KMS-11 (cell line): Measurements from ENCODE around the gene KCTD6.

Experiments
- H2AFZ ChIP-seq: fragments of 200-600 bp; sonication (generic); 2 replicates; pipeline ENCODE4 v1.6.1; 2016; ENCODE audit warnings: antibody characterized with exemption, mixed run types, low read depth
- H3K27ac ChIP-seq: fragments of 200-600 bp; sonication (generic); 2 replicates; pipeline ENCODE4 v1.6.1; 2016; ENCODE audit warnings: mild to moderate bottlenecking, mixed run types
- H3K27me3 ChIP-seq: fragments of 200-600 bp; sonication (generic); 2 replicates; pipeline ENCODE4 v1.6.1; 2017; ENCODE audit warnings: mild to moderate bottlenecking, low read depth, mixed run types, moderate library complexity; ENCODE audit not compliant: insufficient read depth
- H3K36me3 ChIP-seq: fragments of 200-600 bp; sonication (generic); 2 replicates; pipeline ENCODE4 v1.6.1; 2017; ENCODE audit warnings: mild to moderate bottlenecking, mixed run types; ENCODE audit not compliant: insufficient read depth
- H3K4me1 ChIP-seq: fragments of 200-600 bp; sonication (generic); 2 replicates; pipeline ENCODE4 v1.6.1; 2016; ENCODE audit warnings: mild to moderate bottlenecking, low read depth, mixed run types; ENCODE audit not compliant: poor library complexity, severe bottlenecking
- H3K4me2 ChIP-seq: fragments of 200-600 bp; sonication (generic); 2 replicates; pipeline ENCODE4 v1.7.0; 2016; ENCODE audit warnings: mild to moderate bottlenecking, mixed run types
- H3K4me3 ChIP-seq: fragments of 200-600 bp; sonication (generic); IDR thresholded peaks from 2 replicates; pipeline ENCODE4 v1.6.1; 2017; ENCODE audit warnings: low read depth, low read length, mixed read lengths; ENCODE audit not compliant: insufficient read depth
- H3K79me2 ChIP-seq: fragments of 200-600 bp; sonication (generic); 2 replicates; pipeline ENCODE4 v1.6.1; 2016; ENCODE audit warnings: low read depth, mixed run types; ENCODE audit not compliant: insufficient read depth
- H3K9ac ChIP-seq: fragments of 200-600 bp; sonication (generic); 2 replicates; pipeline ENCODE4 v1.6.1; 2016; ENCODE audit warnings: mild to moderate bottlenecking, mixed run types
- H4K20me1 ChIP-seq: fragments of 200-600 bp; sonication (generic); 2 replicates; pipeline ENCODE4 v1.6.1; 2016; ENCODE audit warnings: mild to moderate bottlenecking, mixed run types; ENCODE audit not compliant: insufficient read depth
- CTCF ChIP-seq: fragments of 200-600 bp; sonication (generic); conservative IDR thresholded peaks from 2 replicates; pipeline ENCODE4 v1.6.1; 2017; ENCODE audit warnings: low read depth, mild to moderate bottlenecking, antibody characterized with exemption, low read length, moderate library complexity, mixed read lengths

The KCTD6 gene

DNA sequence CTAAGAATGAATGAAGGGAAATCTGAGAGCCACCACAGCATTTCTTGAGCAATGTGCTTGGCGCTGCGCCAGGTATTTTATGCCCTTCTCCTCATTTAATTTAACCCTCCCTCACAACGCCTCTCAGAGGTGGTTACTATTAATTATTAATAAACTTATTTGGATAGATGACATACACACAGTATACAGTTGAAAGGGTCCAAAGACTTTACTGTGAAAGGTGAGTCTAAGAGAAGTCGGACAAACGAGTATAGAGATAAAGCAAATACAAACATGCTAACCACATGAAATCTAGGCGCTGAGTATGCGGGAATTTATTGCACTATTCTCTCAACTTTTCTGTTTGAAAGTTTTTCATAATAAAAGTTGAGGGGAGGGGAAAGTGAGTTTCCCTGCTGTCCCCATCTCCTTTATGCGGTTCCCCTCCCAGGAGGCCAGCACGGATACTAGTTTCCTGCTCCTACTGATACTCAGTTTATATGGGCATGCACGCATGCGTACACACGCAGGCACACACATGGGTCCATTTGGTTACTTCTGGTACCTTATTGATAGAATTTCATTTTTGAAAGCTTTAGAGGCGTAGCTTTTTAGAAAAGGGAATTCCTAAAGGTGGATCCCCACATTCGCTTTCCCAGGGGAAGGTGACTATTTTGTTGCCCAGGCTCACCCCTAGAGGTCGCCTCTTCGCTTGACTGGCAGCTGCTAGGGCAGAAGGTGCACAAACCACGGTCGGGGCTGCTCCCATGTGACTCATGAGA lies 28.5 kb upstream of the KCTD6 start:
- peak overlapping the region; percentile 31 for H3K4me2 ChIP-seq
- H3K27me3 ChIP-seq, result no peaks in the 10 kb centered on the region
- H2AFZ ChIP-seq, result peak overlapping the region; percentile 68
- H3K4me3 ChIP-seq, result no peak overlapping the region
- peaks cover 27% of the 10 kb centered on the region for H3K4me1 ChIP-seq
- no peaks in the 10 kb centered on the region for H3K36me3 ChIP-seq
- H4K20me1 ChIP-seq, result no peaks in the 10 kb centered on the region
- H3K79me2 ChIP-seq, result no peaks in the 10 kb centered on the region
- peak; percentile 87 for TF ChIP-seq CTCF
- no peak overlapping the region for H3K9ac ChIP-seq
- H3K27ac ChIP-seq, result no peak overlapping the region

- TF ChIP-seq CTCF, result peak; percentile 46
- Histone ChIP-seq H3K4me1 (peaks cover 27% of the 10 kb centered on the region), H4K20me1 (no peaks in the 10 kb centered on the region), H3K4me2 (peak overlapping the region; percentile 31), H3K36me3 (no peaks in the 10 kb centered on the region), H3K79me2 (no peaks in the 10 kb centered on the region), H2AFZ (peak overlapping the region; percentile 68), H3K9ac (no peak overlapping the region), H3K4me3 (no peak overlapping the region), H3K27me3 (no peaks in the 10 kb centered on the region), H3K27ac (no peak overlapping the region)
Measured at GRCh38 chr3:58463942-58464271, 28.0 kb upstream of the KCTD6 start.

GRCh38 chr3:58464866-58465265 lies 27.0 kb upstream of the KCTD6 start:
- Histone ChIP-seq H3K4me3 (no peak overlapping the region), H3K36me3 (no peaks in the 10 kb centered on the region), H3K4me2 (no peak overlapping the region), H3K27me3 (no peaks in the 10 kb centered on the region), H3K9ac (no peak overlapping the region), H3K79me2 (no peaks in the 10 kb centered on the region), H2AFZ (no peak overlapping the region), H3K27ac (no peak overlapping the region), H3K4me1 (peaks cover 28% of the 10 kb centered on the region), H4K20me1 (no peaks in the 10 kb centered on the region)
- no peak for TF ChIP-seq CTCF

- no peaks in the 10 kb centered on the region for H3K79me2 ChIP-seq
- H4K20me1 ChIP-seq, result no peaks in the 10 kb centered on the region
- no peak for TF ChIP-seq CTCF
- no peaks in the 10 kb centered on the region for H3K36me3 ChIP-seq
- H3K27me3 ChIP-seq, result no peaks in the 10 kb centered on the region
- H3K4me3 ChIP-seq, result no peak overlapping the region
- peaks cover 49% of the 10 kb centered on the region for H3K4me1 ChIP-seq
- H3K9ac ChIP-seq, result no peak overlapping the region
- no peak overlapping the region for H3K27ac ChIP-seq
- no peak overlapping the region for H2AFZ ChIP-seq
- no peak overlapping the region for H3K4me2 ChIP-seq
Measured at GRCh38 chr3:58466899-58467563, 24.9 kb upstream of the KCTD6 start.
